ENCODE data around the gene TPRG1L. TPM values are rescaled to one million over a fixed set of nuclear protein-coding genes. Genes with fewer than 3 reads are reported as not detected.

Gene TPRG1L
- total RNA-seq, 4 donors from 2014 or later, result 33.9 to 45.1 (median 40.0) TPM

GRCh38 chr1:3651930-3652547 lies 27.2 kb downstream of the TPRG1L start, which contains the start of gene TP73:
TSS of gene TP73 (plus strand) at chr1:3652516. CDS start at chr1:3682366, 29,850 bp downstream.
- H3K36me3 ChIP-seq, result peaks cover 0 to under 1% of the 10 kb centered on the region in 2 donors
- 0 to 10% methylated on average over 6 to 20 of the region's 80 CpGs for WGBS, 2 donors
- H3K27me3 ChIP-seq, result peaks cover 17% of the 10 kb centered on the region
- intact Hi-C loops (cut with DNase I), result no loop called here
- TF ChIP-seq CTCF (IDR thresholded peaks at IDR 0.05) (no peak), POLR2A (IDR thresholded peaks at IDR 0.05) (no peak)
- no peaks in the 10 kb centered on the region for H3K9me3 ChIP-seq
- H3K4me1 ChIP-seq, result peaks cover 31 to 38% of the 10 kb centered on the region in 2 donors
- H3K27ac ChIP-seq, result no peak within 1 kb of the TSS
- peak in 1 of 2 donors; percentile 41 for DNase-seq
- H3K4me3 ChIP-seq (replicated peaks in 1 of 3), result peak within 1 kb of the TSS in 1 of 3 donors; percentile 6

- no peak for DNase-seq
- H3K36me3 ChIP-seq, result no peaks in the 10 kb centered on the region
- 0 to 31% methylated on average over 6 to 7 of the region's 68 CpGs for WGBS, 2 donors
- TF ChIP-seq CTCF (IDR thresholded peaks at IDR 0.05), result no peak
- TF ChIP-seq POLR2A (IDR thresholded peaks at IDR 0.05), result no peak
- no peak overlapping the region for H3K27ac ChIP-seq
- peaks cover 17% of the 10 kb centered on the region for H3K27me3 ChIP-seq
- intact Hi-C loops (cut with DNase I), result no loop called here
- H3K4me3 ChIP-seq (replicated peaks in 1 of 3), result peak overlapping the region in 1 of 3 donors; percentile 6
- H3K9me3 ChIP-seq, result no peaks in the 10 kb centered on the region
- peaks cover 31 to 38% of the 10 kb centered on the region in 2 donors for H3K4me1 ChIP-seq
Observed at GRCh38 chr1:3652548-3653285, 27.9 kb downstream of the TPRG1L start.

GRCh38 chr1:3653286-3653618 lies 28.4 kb downstream of the TPRG1L start:
- no peaks in the 10 kb centered on the region for H3K9me3 ChIP-seq
- intact Hi-C loops (cut with DNase I), result no loop called here
- peaks cover 17% of the 10 kb centered on the region for H3K27me3 ChIP-seq

GRCh38 chr1:3654549-3655281 lies 29.9 kb downstream of the TPRG1L start:
- Histone ChIP-seq H3K36me3 (no peaks in the 10 kb centered on the region), H3K4me3 (replicated peaks in 1 of 3) (no peak overlapping the region), H3K9me3 (no peaks in the 10 kb centered on the region), H3K27me3 (peaks cover 17% of the 10 kb centered on the region), H3K27ac (no peak overlapping the region), H3K4me1 (peaks cover 24 to 28% of the 10 kb centered on the region in 2 donors)
- intact Hi-C loops (cut with DNase I), result no loop called here
- WGBS, 2 donors, result 87% methylated on average over 21 to 22 of the region's 22 CpGs
- TF ChIP-seq POLR2A (IDR thresholded peaks at IDR 0.05), result no peak
- no peak for TF ChIP-seq CTCF (IDR thresholded peaks at IDR 0.05)
- no peak for DNase-seq

More at GRCh38 chr1:3653286-3653618, 28.4 kb downstream of the TPRG1L start:
- H3K4me3 ChIP-seq (replicated peaks in 1 of 3), result no peak overlapping the region
- peaks cover 31 to 38% of the 10 kb centered on the region in 2 donors for H3K4me1 ChIP-seq
- TF ChIP-seq CTCF (IDR thresholded peaks at IDR 0.05) (no peak), POLR2A (IDR thresholded peaks at IDR 0.05) (no peak)
- no peak for DNase-seq
- H3K27ac ChIP-seq, result no peak overlapping the region
- no peaks in the 10 kb centered on the region for H3K36me3 ChIP-seq
- 45 to 69% methylated on average over 4 to 9 of the region's 10 CpGs for WGBS, 2 donors
